ENCODE measurements around the gene NDUFA6.
"Not testable (repeated sequence)": the region's sequence is repeated elsewhere in the genome, so short reads cannot be mapped to it uniquely, and the experiment has no call there.

Gene NDUFA6

GRCh38 chr22:42111798-42112197 is 21.2 kb upstream of the NDUFA6 start:
- peaks cover 17% of the 10 kb centered on the region for H3K9me3 ChIP-seq (ENCODE audit: control insufficient read depth, low read length)
- no peak overlapping the region for H3K14ac ChIP-seq (ENCODE audit: low read length in 2 of 2)
- H3K4me1 ChIP-seq (ENCODE audit: control insufficient read depth, insufficient read depth, low read depth, low read length) = no peaks in the 10 kb centered on the region
- H3K23ac ChIP-seq (ENCODE audit: low read length in 2 of 2) = no peak overlapping the region
- no peak overlapping the region for H2BK5ac ChIP-seq (ENCODE audit: low read depth, low read length, poor library complexity, severe bottlenecking)
- no peak for DNase-seq
- H2BK120ac ChIP-seq (ENCODE audit: low read depth, low read length) = no peak overlapping the region
- WGBS = no CpG with 5 or more reads among the region's 4 CpGs
- no peak overlapping the region for H4K8ac ChIP-seq (ENCODE audit: low read length)
- no peak overlapping the region for H3K18ac ChIP-seq (ENCODE audit: low read depth in 1 of 2, low read length in 2 of 2)
- no peak overlapping the region for H2BK12ac ChIP-seq (ENCODE audit: low read length in 2 of 2)
- no peak overlapping the region for H3K4ac ChIP-seq (ENCODE audit: low read depth in 1 of 2, low read length in 2 of 2)
- H2AK5ac ChIP-seq (ENCODE audit: low read length, severe bottlenecking) = no peak overlapping the region
- no peak overlapping the region for H3K4me2 ChIP-seq (ENCODE audit: low read length, poor library complexity, severe bottlenecking)
- no peak overlapping the region for H2BK15ac ChIP-seq (ENCODE audit: low read depth, poor library complexity, severe bottlenecking)
- H3K9ac ChIP-seq (ENCODE audit: low read length) = no peak overlapping the region
- no peaks in the 10 kb centered on the region for H3K36me3 ChIP-seq (ENCODE audit: control insufficient read depth in 1 of 2, insufficient read depth in 2 of 2, low read depth in 1 of 2, low read length in 2 of 2)
- H3K27ac ChIP-seq (ENCODE audit: low read length, poor library complexity, severe bottlenecking) = no peak overlapping the region
- peaks cover 3% of the 10 kb centered on the region for H3K79me1 ChIP-seq (replicated peaks; ENCODE audit: low read length, poor library complexity, severe bottlenecking)
- no peak overlapping the region for H3K4me3 ChIP-seq (ENCODE audit: insufficient read depth in 1 of 2, low read depth in 1 of 2, low read length in 2 of 2)
- no peak overlapping the region for H4K91ac ChIP-seq (ENCODE audit: low read length)
- H3K27me3 ChIP-seq (ENCODE audit: control insufficient read depth in 1 of 2, insufficient read depth in 1 of 2, low read length in 2 of 2) = no peaks in the 10 kb centered on the region
- no peak overlapping the region for H2AFZ ChIP-seq (ENCODE audit: low read depth, low read length)

DNA sequence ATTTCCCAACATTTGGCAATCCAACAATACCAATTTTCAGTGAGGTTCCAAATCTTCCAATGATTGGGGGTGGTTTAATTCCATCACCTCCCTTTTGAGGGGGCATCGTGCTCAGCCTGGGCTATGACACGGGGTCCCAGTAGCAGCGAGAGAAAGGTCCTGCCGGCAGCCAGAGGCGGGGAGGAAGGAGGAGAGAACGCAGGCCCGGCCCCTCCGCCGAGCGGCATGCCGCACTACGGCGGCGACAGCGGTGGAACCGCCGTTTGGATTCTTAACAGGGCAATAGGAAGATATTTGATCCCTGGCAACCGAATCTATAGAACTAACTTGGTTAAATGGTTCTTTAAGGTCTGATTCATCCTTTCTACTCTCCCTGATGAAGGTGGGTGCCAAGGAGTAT is 18.3 kb upstream of the NDUFA6 start:
- Histone ChIP-seq H3K23ac (ENCODE audit: low read length in 2 of 2) (no peak overlapping the region), H2AK5ac (ENCODE audit: low read length, severe bottlenecking) (no peak overlapping the region), H2BK12ac (ENCODE audit: low read length in 2 of 2) (no peak overlapping the region), H3K9me3 (ENCODE audit: control insufficient read depth, low read length) (peaks cover 30% of the 10 kb centered on the region), H4K8ac (ENCODE audit: low read length) (no peak overlapping the region), H3K4ac (ENCODE audit: low read depth in 1 of 2, low read length in 2 of 2) (no peak overlapping the region), H3K27ac (ENCODE audit: low read length, poor library complexity, severe bottlenecking) (no peak overlapping the region), H3K14ac (ENCODE audit: low read length in 2 of 2) (no peak overlapping the region), H3K4me3 (ENCODE audit: insufficient read depth in 1 of 2, low read depth in 1 of 2, low read length in 2 of 2) (no peak overlapping the region), H4K91ac (ENCODE audit: low read length) (no peak overlapping the region), H3K4me2 (ENCODE audit: low read length, poor library complexity, severe bottlenecking) (no peak overlapping the region), H2BK5ac (ENCODE audit: low read depth, low read length, poor library complexity, severe bottlenecking) (no peak overlapping the region), H3K4me1 (ENCODE audit: control insufficient read depth, insufficient read depth, low read depth, low read length) (no peaks in the 10 kb centered on the region), H3K27me3 (ENCODE audit: control insufficient read depth in 1 of 2, insufficient read depth in 1 of 2, low read length in 2 of 2) (no peaks in the 10 kb centered on the region), H3K9ac (ENCODE audit: low read length) (no peak overlapping the region), H3K36me3 (ENCODE audit: control insufficient read depth in 1 of 2, insufficient read depth in 2 of 2, low read depth in 1 of 2, low read length in 2 of 2) (no peaks in the 10 kb centered on the region), H3K79me1 (replicated peaks; ENCODE audit: low read length, poor library complexity, severe bottlenecking) (peaks cover 1% of the 10 kb centered on the region), H2BK15ac (ENCODE audit: low read depth, poor library complexity, severe bottlenecking) (no peak overlapping the region), H2AFZ (ENCODE audit: low read depth, low read length) (no peak overlapping the region), H3K18ac (ENCODE audit: low read depth in 1 of 2, low read length in 2 of 2) (no peak overlapping the region), H2BK120ac (ENCODE audit: low read depth, low read length) (no peak overlapping the region)
- WGBS = 83% methylated on average over 13 of the region's 18 CpGs
- DNase-seq = no peak

GRCh38 chr22:42104332-42104860 is 13.8 kb upstream of the NDUFA6 start:
- not testable (repeated sequence) for H4K8ac ChIP-seq (ENCODE audit: low read length); H2BK5ac ChIP-seq (ENCODE audit: low read depth, low read length, poor library complexity, severe bottlenecking); H3K79me1 ChIP-seq (replicated peaks; ENCODE audit: low read length, poor library complexity, severe bottlenecking); H3K4me1 ChIP-seq (ENCODE audit: control insufficient read depth, insufficient read depth, low read depth, low read length); DNase-seq; H3K27me3 ChIP-seq (ENCODE audit: control insufficient read depth in 1 of 2, insufficient read depth in 1 of 2, low read length in 2 of 2); H2BK12ac ChIP-seq (ENCODE audit: low read length in 2 of 2); H2AFZ ChIP-seq (ENCODE audit: low read depth, low read length); H3K18ac ChIP-seq (ENCODE audit: low read depth in 1 of 2, low read length in 2 of 2); H3K4ac ChIP-seq (ENCODE audit: low read depth in 1 of 2, low read length in 2 of 2); H3K14ac ChIP-seq (ENCODE audit: low read length in 2 of 2); H3K27ac ChIP-seq (ENCODE audit: low read length, poor library complexity, severe bottlenecking); H4K91ac ChIP-seq (ENCODE audit: low read length); H3K4me3 ChIP-seq (ENCODE audit: insufficient read depth in 1 of 2, low read depth in 1 of 2, low read length in 2 of 2); H2AK5ac ChIP-seq (ENCODE audit: low read length, severe bottlenecking); H3K9ac ChIP-seq (ENCODE audit: low read length); H3K36me3 ChIP-seq (ENCODE audit: control insufficient read depth in 1 of 2, insufficient read depth in 2 of 2, low read depth in 1 of 2, low read length in 2 of 2); H2BK15ac ChIP-seq (ENCODE audit: low read depth, poor library complexity, severe bottlenecking); H3K4me2 ChIP-seq (ENCODE audit: low read length, poor library complexity, severe bottlenecking); H2BK120ac ChIP-seq (ENCODE audit: low read depth, low read length); H3K23ac ChIP-seq (ENCODE audit: low read length in 2 of 2)
- peaks cover 52% of the 10 kb centered on the region for H3K9me3 ChIP-seq (ENCODE audit: control insufficient read depth, low read length)
- WGBS = 88% methylated on average over 6 of the region's 6 CpGs

DNA sequence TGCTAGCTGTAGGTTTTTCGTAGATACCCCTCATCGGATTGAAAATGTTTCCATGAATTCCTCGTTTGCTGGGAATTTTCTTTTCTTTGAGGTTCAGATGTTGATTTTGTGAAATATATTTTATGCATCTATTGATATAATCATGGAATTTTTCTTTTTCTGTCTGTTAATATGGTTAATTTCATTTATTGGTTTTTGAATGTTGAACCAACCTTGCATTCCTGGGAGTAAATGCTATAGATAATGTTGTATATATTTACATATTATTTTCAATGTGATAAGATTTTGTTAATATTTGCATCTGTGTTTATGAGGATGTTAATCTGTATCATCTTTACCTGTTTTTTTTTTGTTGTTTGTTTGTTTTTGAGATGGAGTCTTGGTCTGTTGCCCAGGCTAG is 10.6 kb upstream of the NDUFA6 start:
- Histone ChIP-seq H3K27ac (ENCODE audit: low read length, poor library complexity, severe bottlenecking) (no peak overlapping the region), H2AK5ac (ENCODE audit: low read length, severe bottlenecking) (no peak overlapping the region), H3K4ac (ENCODE audit: low read depth in 1 of 2, low read length in 2 of 2) (no peak overlapping the region), H3K9me3 (ENCODE audit: control insufficient read depth, low read length) (peaks cover 45% of the 10 kb centered on the region), H3K36me3 (ENCODE audit: control insufficient read depth in 1 of 2, insufficient read depth in 2 of 2, low read depth in 1 of 2, low read length in 2 of 2) (no peaks in the 10 kb centered on the region), H3K79me1 (replicated peaks; ENCODE audit: low read length, poor library complexity, severe bottlenecking) (no peaks in the 10 kb centered on the region), H2AFZ (ENCODE audit: low read depth, low read length) (no peak overlapping the region), H3K14ac (ENCODE audit: low read length in 2 of 2) (no peak overlapping the region), H2BK15ac (ENCODE audit: low read depth, poor library complexity, severe bottlenecking) (no peak overlapping the region), H2BK5ac (ENCODE audit: low read depth, low read length, poor library complexity, severe bottlenecking) (no peak overlapping the region), H3K4me2 (ENCODE audit: low read length, poor library complexity, severe bottlenecking) (no peak overlapping the region), H4K8ac (ENCODE audit: low read length) (no peak overlapping the region), H4K91ac (ENCODE audit: low read length) (no peak overlapping the region), H2BK12ac (ENCODE audit: low read length in 2 of 2) (no peak overlapping the region), H3K27me3 (ENCODE audit: control insufficient read depth in 1 of 2, insufficient read depth in 1 of 2, low read length in 2 of 2) (no peaks in the 10 kb centered on the region), H3K4me1 (ENCODE audit: control insufficient read depth, insufficient read depth, low read depth, low read length) (no peaks in the 10 kb centered on the region), H3K23ac (ENCODE audit: low read length in 2 of 2) (no peak overlapping the region), H3K18ac (ENCODE audit: low read depth in 1 of 2, low read length in 2 of 2) (no peak overlapping the region), H3K9ac (ENCODE audit: low read length) (no peak overlapping the region), H2BK120ac (ENCODE audit: low read depth, low read length) (no peak overlapping the region), H3K4me3 (ENCODE audit: insufficient read depth in 1 of 2, low read depth in 1 of 2, low read length in 2 of 2) (no peak overlapping the region)
- DNase-seq = no peak
- 87% methylated on average over 3 of the region's 3 CpGs for WGBS

Data from mesenchymal stem cell (in vitro differentiated cells and primary cell).